Neural cell (in vitro differentiated cells): ENCODE data around the gene PTGER3. TPM values are rescaled to one million over a fixed set of nuclear protein-coding genes. Genes with fewer than 3 reads are reported as not detected.

ENCODE experiments used
- H2AFZ ChIP-seq: fragments of 200-600, 300-800 bp; sonication (generic), shearing (Covaris generic); 2 replicates; pipeline ENCODE4 v1.6.0; 2014; ENCODE audit warnings: low read depth, mild to moderate bottlenecking, antibody characterized with exemption, low read length, moderate library complexity
- H3F3A ChIP-seq: fragments of 200-600 bp; shearing (Covaris generic); 2 replicates; pipeline ENCODE4 v1.6.1; 2016; ENCODE audit warnings: mild to moderate bottlenecking, moderate library complexity, mixed read lengths, antibody characterized with exemption, low read length; ENCODE audit not compliant: insufficient read depth, poor library complexity, severe bottlenecking
- H3K27ac ChIP-seq: fragments of 200-600, 300-800 bp; sonication (generic), shearing (Covaris generic); 2 replicates; pipeline ENCODE4 v1.5.1; 2014; ENCODE audit warnings: mild to moderate bottlenecking, low read length, moderate library complexity
- H3K27me3 ChIP-seq: fragments of 300-800, 200-600 bp; sonication (generic), shearing (Covaris generic); 2 replicates; pipeline ENCODE4 v1.6.0; 2014; ENCODE audit warnings: mild to moderate bottlenecking, low read depth, low read length, moderate library complexity; ENCODE audit not compliant: insufficient read depth
- H3K36me3 ChIP-seq: fragments of 300-800, 200-600 bp; sonication (generic), shearing (Covaris generic); 2 replicates; pipeline ENCODE4 v1.5.1; 2014; ENCODE audit warnings: mild to moderate bottlenecking, antibody characterized with exemption, low read length, moderate library complexity; ENCODE audit not compliant: insufficient read depth
- H3K4me2 ChIP-seq: fragments of 300-800, 200-600 bp; sonication (generic), shearing (Covaris generic); 2 replicates; pipeline ENCODE4 v1.6.0; 2014; ENCODE audit warnings: mild to moderate bottlenecking, low read length
- H3K4me3 ChIP-seq: fragments of 300-800, 200-600 bp; sonication (generic), shearing (Covaris generic); 2 replicates; pipeline ENCODE4 v1.5.1; 2014; ENCODE audit warnings: mild to moderate bottlenecking, low read length, moderate library complexity
- H3K79me2 ChIP-seq: fragments of 200-600 bp; shearing (Covaris generic); replicated peaks from 2 replicates; pipeline ENCODE4 v1.6.0; 2014; ENCODE audit warnings: mild to moderate bottlenecking, low read length, moderate library complexity; ENCODE audit not compliant: insufficient read depth
- H3K9ac ChIP-seq: fragments of 300-800, 200-600 bp; sonication (generic), shearing (Covaris generic); 2 replicates; pipeline ENCODE4 v1.6.1; 2016; ENCODE audit warnings: mild to moderate bottlenecking, low read length, mixed read lengths
- H3K9me2 ChIP-seq: fragments of 200-600 bp; shearing (Covaris generic); 2 replicates; pipeline ENCODE4 v1.6.1; 2016; ENCODE audit warnings: mild to moderate bottlenecking, low read length, mixed read lengths; ENCODE audit not compliant: insufficient read depth
- H3K9me3 ChIP-seq: fragments of 200-600, 300-800 bp; sonication (generic), shearing (Covaris generic); 2 replicates; pipeline ENCODE4 v1.6.1; 2016; ENCODE audit warnings: mild to moderate bottlenecking, mixed run types, low read length, moderate library complexity, mixed read lengths
- H4K20me1 ChIP-seq: fragments of 200-600 bp; shearing (Covaris generic); 2 replicates; pipeline ENCODE4 v1.6.1; 2016; ENCODE audit warnings: mild to moderate bottlenecking, mixed run types; ENCODE audit not compliant: insufficient read depth
- EP300 ChIP-seq: fragments of 450-650 bp; conservative IDR thresholded peaks from 2 replicates; pipeline ENCODE4 v1.6.1; 2014; ENCODE audit warnings: antibody characterized with exemption, mild to moderate bottlenecking, moderate library complexity; ENCODE audit not compliant: poor library complexity, severe bottlenecking
- EZH2 ChIP-seq: fragments of 200-600, 300-800 bp; shearing (Covaris generic), sonication (generic); IDR thresholded peaks from 2 replicates; pipeline ENCODE4 v1.6.1; 2014; ENCODE audit warnings: antibody characterized with exemption, low read length, borderline replicate concordance, mild to moderate bottlenecking; ENCODE audit not compliant: insufficient read depth, poor library complexity, severe bottlenecking
- MXI1 ChIP-seq: fragments of 450-650 bp; conservative IDR thresholded peaks from 2 replicates; pipeline ENCODE4 v1.6.1; 2014; ENCODE audit warnings: antibody characterized with exemption, mild to moderate bottlenecking; ENCODE audit not compliant: poor library complexity, severe bottlenecking
- POLR2AphosphoS5 ChIP-seq: IDR thresholded peaks from 2 replicates; pipeline ENCODE4 v1.6.1; 2012
- RAD21 ChIP-seq: fragments of 450-650 bp; conservative IDR thresholded peaks from 2 replicates; pipeline ENCODE4 v1.6.1; 2014; ENCODE audit warnings: antibody characterized with exemption, mild to moderate bottlenecking, moderate library complexity
- SMC3 ChIP-seq: fragments of 450-650 bp; conservative IDR thresholded peaks from 2 replicates; pipeline ENCODE4 v1.6.1; 2014; ENCODE audit warnings: antibody characterized with exemption, mild to moderate bottlenecking, moderate library complexity; ENCODE audit not compliant: poor library complexity
- TAF1 ChIP-seq: IDR thresholded peaks from 2 replicates; pipeline ENCODE4 v1.6.1; 2012; ENCODE audit warnings: low read depth
- polyA plus RNA-seq: library from polyadenylated mRNA; depleted of rRNA; stranded (reverse); fragments of >200 nt; gene quantifications from 2 replicates; pipeline ENCODE4 v1.2.3, GENCODE V29; 2014
- TF ChIP-seq, protein P1 (sequence below): IDR thresholded peaks from 2 replicates; pipeline ENCODE4 v1.6.1; 2012; ENCODE audit warnings: borderline replicate concordance
- TF ChIP-seq, protein P2 (sequence below): fragments of 450-650 bp; IDR thresholded peaks from 2 replicates; pipeline ENCODE4 v1.5.1; 2014; ENCODE audit warnings: antibody characterized with exemption, mild to moderate bottlenecking, moderate library complexity; ENCODE audit not compliant: poor library complexity, severe bottlenecking

Gene PTGER3
- polyA plus RNA-seq, 1 donor from 2014 or later = 1.7 TPM

DNA sequence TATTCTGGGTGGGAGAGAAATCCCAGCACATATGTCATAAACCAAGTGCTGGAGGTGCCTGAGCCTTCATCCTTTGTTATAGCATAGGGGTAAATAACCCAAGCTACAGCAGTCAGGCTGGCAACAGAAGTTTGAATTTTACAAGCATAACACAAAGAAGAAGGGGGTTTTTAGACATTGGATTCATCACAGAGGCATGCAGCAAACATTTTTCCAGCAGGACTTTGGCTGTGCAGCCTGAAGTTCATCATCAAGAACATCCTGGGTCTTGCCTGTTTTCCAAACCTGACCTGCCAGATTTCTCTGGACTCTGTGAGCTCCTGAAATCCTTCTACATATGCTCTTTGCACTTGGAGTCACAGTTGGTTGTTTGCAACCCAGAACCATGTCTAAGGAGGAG lies 16.2 kb downstream of the PTGER3 start:
- H3K79me2 ChIP-seq = no peaks in the 10 kb centered on the region
- no peak overlapping the region for H3K9ac ChIP-seq
- H3K4me3 ChIP-seq = no peak overlapping the region
- H3F3A ChIP-seq = no peaks in the 10 kb centered on the region
- TF ChIP-seq, protein P1, sequence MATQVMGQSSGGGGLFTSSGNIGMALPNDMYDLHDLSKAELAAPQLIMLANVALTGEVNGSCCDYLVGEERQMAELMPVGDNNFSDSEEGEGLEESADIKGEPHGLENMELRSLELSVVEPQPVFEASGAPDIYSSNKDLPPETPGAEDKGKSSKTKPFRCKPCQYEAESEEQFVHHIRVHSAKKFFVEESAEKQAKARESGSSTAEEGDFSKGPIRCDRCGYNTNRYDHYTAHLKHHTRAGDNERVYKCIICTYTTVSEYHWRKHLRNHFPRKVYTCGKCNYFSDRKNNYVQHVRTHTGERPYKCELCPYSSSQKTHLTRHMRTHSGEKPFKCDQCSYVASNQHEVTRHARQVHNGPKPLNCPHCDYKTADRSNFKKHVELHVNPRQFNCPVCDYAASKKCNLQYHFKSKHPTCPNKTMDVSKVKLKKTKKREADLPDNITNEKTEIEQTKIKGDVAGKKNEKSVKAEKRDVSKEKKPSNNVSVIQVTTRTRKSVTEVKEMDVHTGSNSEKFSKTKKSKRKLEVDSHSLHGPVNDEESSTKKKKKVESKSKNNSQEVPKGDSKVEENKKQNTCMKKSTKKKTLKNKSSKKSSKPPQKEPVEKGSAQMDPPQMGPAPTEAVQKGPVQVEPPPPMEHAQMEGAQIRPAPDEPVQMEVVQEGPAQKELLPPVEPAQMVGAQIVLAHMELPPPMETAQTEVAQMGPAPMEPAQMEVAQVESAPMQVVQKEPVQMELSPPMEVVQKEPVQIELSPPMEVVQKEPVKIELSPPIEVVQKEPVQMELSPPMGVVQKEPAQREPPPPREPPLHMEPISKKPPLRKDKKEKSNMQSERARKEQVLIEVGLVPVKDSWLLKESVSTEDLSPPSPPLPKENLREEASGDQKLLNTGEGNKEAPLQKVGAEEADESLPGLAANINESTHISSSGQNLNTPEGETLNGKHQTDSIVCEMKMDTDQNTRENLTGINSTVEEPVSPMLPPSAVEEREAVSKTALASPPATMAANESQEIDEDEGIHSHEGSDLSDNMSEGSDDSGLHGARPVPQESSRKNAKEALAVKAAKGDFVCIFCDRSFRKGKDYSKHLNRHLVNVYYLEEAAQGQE = no peak
- TF ChIP-seq POLR2AphosphoS5 = no peak
- TF ChIP-seq RAD21 = no peak
- no peak for TF ChIP-seq EZH2
- TF ChIP-seq, protein P2, sequence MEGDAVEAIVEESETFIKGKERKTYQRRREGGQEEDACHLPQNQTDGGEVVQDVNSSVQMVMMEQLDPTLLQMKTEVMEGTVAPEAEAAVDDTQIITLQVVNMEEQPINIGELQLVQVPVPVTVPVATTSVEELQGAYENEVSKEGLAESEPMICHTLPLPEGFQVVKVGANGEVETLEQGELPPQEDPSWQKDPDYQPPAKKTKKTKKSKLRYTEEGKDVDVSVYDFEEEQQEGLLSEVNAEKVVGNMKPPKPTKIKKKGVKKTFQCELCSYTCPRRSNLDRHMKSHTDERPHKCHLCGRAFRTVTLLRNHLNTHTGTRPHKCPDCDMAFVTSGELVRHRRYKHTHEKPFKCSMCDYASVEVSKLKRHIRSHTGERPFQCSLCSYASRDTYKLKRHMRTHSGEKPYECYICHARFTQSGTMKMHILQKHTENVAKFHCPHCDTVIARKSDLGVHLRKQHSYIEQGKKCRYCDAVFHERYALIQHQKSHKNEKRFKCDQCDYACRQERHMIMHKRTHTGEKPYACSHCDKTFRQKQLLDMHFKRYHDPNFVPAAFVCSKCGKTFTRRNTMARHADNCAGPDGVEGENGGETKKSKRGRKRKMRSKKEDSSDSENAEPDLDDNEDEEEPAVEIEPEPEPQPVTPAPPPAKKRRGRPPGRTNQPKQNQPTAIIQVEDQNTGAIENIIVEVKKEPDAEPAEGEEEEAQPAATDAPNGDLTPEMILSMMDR = no peak
- no peak for TF ChIP-seq MXI1
- TF ChIP-seq SMC3 = no peak
- no peak for TF ChIP-seq TAF1
- no peak for TF ChIP-seq EP300
- no peak overlapping the region for H3K27ac ChIP-seq
- no peaks in the 10 kb centered on the region for H4K20me1 ChIP-seq
- no peak overlapping the region for H3K4me2 ChIP-seq
- no peaks in the 10 kb centered on the region for H3K9me3 ChIP-seq
- no peaks in the 10 kb centered on the region for H3K9me2 ChIP-seq
- H3K27me3 ChIP-seq = no peaks in the 10 kb centered on the region
- H2AFZ ChIP-seq = no peak overlapping the region
- H3K36me3 ChIP-seq = no peaks in the 10 kb centered on the region

DNA sequence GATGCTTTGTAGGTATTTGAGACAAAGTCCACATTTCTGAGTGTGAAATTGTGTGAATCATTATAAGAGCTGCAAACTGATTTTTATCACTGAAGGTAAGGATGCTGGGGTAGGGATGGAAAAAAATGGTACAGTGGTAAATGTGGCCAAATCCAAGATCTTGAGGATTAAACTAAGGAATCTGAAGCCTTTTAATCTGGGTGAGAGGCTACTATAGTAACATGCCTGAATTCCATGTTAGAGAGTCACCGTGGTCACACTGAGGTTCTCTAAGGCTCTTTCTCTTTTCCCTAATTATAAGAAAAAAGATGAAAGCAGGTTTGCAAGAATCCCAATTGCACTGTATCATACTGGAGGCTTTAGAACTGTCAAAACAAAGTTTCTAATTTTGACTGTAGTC lies 17.6 kb downstream of the PTGER3 start:
- H3K36me3 ChIP-seq = no peaks in the 10 kb centered on the region
- no peak overlapping the region for H3K27ac ChIP-seq
- H3K27me3 ChIP-seq = no peaks in the 10 kb centered on the region
- no peak overlapping the region for H3K4me3 ChIP-seq
- no peak overlapping the region for H3K9ac ChIP-seq
- no peak overlapping the region for H2AFZ ChIP-seq
- TF ChIP-seq RAD21 (no peak), EZH2 (no peak), EP300 (no peak), POLR2AphosphoS5 (no peak), SMC3 (no peak), TAF1 (no peak), MXI1 (no peak)
- TF ChIP-seq, protein P2 = no peak
- TF ChIP-seq, protein P1 = no peak
- no peaks in the 10 kb centered on the region for H3K79me2 ChIP-seq
- H3K9me3 ChIP-seq = no peaks in the 10 kb centered on the region
- no peak overlapping the region for H3K4me2 ChIP-seq
- H3K9me2 ChIP-seq = no peaks in the 10 kb centered on the region
- H4K20me1 ChIP-seq = no peaks in the 10 kb centered on the region
- no peaks in the 10 kb centered on the region for H3F3A ChIP-seq
